NCI-H510A treated with DMSO at 0.1 percent for 48 hours (cell line): ENCODE results near the gene DUSP10.
A peak's percentile ranks its signal among the peaks of the same experiment; 100 is the strongest.

Experiments
- DNase-seq: peaks from one replicate; lab custom pipeline; 2025; lab: John Stamatoyannopoulos, UW

DUSP10 gene

DNA sequence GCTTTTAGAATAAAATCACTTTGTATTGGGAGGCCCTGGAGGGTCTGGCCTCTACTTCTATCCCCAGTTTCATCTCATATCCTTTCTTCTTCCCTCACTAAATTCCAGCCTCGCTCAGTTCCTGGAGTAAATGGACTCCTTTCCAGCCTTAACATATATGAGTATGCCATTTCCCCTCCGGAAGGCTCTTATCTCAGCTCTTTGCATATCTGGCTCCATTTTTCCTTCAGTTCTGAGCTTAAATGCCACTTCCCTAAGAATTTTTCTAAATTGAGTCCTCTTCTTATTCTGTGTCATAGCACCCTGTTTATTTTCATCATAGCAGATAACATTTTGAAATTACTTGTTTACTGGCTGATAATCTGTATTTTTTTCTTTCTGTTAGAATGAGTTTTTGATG is 20.2 kb upstream of the DUSP10 start:
- no peak for DNase-seq

DNA sequence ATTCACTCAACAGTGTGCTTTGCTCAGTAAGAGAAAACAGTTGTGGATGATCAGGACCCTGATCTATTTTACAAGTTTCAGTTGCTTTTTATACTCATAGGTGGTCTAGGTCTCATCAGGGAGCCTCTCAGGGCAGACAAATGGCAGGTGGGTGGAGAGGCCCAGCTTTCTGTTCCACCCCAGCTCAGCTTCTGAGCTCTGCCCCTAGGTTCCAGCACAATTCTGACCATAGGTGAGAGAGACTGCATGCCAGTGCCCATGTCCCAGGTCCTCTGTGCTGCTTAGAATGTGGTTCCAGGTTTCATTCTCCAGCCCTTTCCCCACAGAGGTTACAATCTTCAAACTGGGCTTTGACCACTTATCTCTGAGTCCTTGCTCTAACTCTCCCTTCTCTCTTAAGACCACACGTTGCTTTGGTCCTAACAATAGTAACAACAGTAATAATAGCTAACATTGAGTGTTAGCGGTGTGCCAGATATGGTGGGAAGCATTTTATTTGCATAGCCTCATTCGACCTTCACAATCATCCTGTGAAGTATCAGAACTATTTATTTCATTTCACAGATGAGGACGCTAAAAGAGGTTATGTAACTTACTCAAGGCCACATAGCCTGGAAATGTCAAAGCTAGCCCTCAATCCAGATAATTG is 19.6 kb upstream of the DUSP10 start:
- DNase-seq, result no peak

- no peak for DNase-seq
These were observed 19.0 kb upstream of the DUSP10 start for GRCh38 chr1:221760911-221761310.

DNA sequence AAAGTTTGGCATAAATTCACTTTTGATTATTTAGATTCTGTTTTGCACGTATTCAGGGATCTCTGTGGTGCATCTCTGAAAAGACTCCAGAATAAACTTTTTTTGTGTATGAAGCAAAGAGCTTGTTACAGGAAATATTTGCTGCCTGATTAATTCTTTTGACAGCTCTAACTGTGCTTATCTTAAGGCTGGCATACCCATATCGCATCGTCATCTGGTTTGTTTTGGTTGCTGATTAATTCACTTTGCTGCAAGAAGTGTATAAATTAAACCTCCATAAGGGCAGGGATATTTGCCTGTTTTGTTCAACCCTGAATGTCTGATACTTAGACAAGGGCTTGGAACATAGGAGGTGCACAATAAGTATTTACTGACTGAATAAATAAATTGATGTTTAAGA is 17.5 kb upstream of the DUSP10 start:
- no peak for DNase-seq

DNA sequence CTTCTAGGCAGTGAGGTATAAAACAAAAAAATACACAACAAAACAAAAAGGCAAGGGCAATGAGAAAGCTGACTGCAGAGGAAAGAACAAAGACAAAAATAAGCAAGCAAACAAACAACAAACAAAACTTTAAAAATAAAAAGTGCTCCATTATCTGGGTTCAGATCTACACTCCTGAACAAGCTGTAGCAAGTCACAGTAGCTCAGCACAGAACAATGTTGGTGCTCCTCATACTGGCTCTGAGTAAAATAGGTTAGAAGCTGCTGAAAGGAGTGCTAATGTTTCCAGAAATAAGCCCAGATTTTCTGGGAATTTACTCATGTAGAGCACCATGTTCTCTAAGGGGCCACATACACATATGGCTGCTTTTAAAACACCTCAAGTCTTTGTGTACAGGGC is 16.6 kb upstream of the DUSP10 start:
- no peak for DNase-seq

GRCh38 chr1:221756830-221757551 is 15.1 kb upstream of the DUSP10 start:
- no peak for DNase-seq

GRCh38 chr1:221753828-221754188 is 11.9 kb upstream of the DUSP10 start:
- no peak for DNase-seq

DNA sequence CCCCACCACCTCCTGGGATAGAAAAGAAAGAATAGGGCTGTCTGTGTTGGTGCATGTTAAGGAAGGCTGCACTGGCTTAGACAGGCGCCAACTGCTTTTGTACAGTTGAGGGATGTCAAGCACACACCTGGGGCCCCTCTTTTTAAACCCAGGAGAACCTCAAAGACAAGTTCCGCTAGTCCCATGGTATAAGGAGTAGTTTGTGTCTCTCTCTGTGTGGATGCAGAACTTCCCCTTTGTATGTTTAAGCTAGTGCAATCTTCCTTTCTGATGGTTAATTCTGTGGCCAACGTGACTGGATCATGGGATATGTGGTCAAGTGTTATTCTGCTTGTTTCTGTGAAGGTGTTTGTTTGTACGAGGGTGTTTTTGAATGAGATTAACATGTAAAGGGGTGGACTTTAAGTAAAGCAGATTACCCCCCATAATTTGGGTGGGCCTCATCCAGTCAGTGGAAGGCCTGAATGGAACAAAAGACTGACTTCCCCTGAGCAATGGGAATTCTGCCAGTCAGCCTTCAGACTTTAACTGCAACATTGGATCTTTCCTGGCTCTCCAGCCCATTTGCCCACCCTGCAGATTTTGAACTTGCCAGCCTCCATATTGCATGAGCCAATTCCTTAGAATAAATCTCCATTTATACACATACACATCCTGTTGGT is 9.5 kb upstream of the DUSP10 start:
- no peak for DNase-seq

DNA sequence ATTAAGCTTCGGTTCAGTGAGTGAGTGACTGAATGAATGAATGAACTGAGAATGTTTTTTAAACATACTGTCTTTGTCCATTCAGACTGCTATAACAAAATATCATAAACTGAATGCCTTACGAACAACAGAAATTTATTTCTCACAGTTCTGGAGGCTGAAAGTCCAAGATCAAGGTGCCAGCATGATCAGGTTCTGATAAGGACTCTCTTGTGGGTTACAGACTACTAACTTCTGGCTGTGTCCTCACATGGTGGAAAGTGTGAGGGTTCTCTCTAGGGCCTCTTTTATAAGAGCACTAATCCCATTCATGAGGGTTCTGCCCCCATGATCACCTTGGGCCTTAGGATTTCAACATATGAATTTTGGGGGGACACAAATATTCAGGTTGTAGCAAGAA is 7.1 kb upstream of the DUSP10 start:
- DNase-seq, result no peak

DNA sequence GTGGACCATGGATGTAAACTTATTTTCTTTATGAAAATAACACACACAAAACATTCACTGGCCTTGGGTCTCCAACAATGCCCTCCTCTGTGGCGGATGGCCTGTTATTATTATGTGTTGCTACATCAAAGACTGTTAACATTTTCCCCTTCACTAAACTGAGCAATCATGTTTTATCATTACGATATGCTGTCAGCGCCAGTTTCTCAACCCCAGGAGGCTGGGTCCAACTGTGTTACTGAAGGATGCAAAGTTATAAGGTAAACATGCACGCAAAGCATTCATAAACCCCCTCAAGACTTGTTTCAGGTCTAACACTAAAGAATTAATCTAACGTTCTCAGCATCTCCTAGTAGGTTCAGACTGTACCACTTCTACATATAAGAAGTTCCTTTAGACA is 6.0 kb upstream of the DUSP10 start:
- DNase-seq, result no peak

GRCh38 chr1:221743416-221744208 is 1.7 kb upstream of the DUSP10 start:
- DNase-seq, result peak; percentile 84

DNA sequence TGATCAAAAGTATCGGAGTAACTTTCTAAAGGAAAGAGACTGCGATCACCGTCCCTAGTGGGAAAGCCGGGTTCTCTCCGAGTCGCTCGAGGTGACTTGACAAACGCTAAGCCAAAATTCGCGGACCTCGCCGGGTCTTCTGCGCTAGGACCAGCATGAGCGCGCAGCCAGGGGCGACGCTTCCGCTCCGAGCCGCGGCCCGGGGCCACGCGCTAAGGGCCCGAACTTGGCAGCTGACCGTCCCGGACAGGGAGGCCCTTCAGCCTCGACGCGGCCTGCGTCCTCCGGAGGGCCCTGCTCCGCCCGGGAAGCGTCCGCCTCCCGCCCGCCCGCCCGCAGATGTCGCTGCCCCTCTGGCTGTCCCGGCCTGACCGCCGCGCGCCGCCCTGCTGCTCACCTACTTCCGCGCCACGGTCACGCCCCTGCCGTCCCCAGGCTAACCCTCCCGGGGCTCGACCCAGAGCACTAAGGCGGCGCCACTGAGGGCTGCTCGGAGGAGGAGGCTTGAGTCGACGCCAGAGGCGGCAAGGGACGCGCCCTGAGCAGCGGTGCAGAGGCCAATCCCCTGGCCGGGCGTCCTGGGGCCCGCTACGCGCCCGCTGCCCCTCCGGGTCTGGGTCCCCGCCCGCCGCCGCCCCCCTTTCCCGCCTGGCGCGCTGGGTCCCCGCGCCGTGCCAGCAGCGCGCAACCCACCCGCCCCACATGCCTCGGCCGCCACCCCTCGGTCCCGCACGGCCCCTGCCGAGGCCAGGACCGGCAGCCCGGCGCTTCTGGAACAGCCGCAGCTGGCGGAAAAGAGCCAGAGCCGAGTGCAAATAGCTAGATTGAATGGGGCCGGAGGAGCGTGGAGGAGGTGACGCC is 896 bp upstream of the DUSP10 start:
- peak; percentile 73 for DNase-seq

- DNase-seq, result peak; percentile 71
These were observed 741 bp downstream of the DUSP10 start for GRCh38 chr1:221740993-221741702.

- DNase-seq, result peak; percentile 54
These were observed 1.4 kb downstream of the DUSP10 start for GRCh38 chr1:221740369-221740992.

DNA sequence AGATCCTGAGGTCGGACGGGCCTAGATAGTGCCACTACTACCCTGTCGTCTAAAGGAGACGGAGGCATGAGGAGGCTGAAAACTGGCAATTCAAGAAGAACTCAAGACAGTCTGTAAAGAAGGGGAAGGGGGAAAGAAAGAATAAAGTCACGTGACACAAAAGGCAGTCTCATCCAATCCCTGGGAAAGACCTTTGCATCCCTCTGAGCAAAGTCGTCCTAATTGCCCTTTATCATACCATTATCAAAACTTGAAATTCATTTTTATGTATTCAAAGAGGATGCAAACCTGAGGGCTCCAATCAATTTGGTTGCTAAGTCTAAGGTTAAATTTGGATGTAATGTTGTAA is 2.2 kb downstream of the DUSP10 start:
- DNase-seq, result no peak

GRCh38 chr1:221739018-221739676 is 2.7 kb downstream of the DUSP10 start:
- no peak for DNase-seq

DNA sequence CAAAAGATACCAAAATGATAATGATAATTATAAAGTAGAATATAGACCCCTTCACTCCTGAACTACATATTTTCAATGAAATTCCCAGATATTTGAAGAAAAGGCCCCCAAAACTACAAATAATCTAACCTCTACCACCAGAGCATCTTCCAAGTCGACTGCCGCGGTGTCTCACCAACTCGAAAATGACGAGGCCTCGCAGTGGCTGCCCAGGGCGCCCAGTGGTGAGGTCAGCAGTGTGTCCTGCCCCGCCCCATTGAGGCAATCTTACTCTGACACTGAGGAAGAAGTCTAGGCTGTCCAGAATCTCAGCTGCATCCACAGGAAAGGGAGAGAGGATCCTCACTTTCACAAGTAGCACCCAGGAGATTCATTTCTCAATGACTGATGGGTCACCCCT is 5.2 kb downstream of the DUSP10 start:
- DNase-seq, result no peak

- no peak for DNase-seq
These were observed 5.9 kb downstream of the DUSP10 start for GRCh38 chr1:221735999-221736398.

DNA sequence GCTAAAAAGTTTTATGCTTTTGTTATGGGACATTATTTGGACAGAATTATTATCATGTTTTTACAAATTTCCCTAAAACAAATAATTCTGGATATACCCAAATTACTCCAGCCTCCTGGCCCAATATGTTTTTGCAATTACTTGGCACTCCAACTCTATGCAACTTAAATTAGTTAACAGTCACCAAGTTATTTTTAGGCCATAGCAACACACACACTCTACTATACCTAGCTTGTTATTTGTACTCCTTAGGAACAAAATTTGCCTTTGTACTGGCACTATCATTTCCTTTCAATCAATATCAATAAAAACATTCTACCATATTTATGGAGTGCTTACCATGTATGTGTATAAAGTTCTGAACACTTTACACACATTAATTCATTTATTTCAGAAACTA is 7.7 kb downstream of the DUSP10 start:
- no peak for DNase-seq

DNA sequence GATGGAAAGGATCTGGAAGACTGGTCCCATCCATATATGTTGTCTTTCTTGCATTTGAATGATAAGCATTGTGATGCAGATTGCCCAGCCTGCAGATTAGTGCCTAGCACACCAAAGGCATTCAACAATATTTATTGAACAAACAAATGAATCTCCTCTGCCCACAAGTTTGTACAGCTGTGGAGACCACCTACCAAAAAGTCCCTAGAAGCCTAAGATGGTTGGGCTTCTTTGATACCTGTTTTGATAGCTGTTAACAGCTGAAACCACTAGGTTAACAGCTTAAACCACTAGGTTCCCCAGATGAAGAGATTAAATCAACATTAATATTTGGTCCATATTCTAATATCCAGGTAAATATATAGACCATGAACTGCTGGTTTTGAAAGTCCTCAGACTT is 9.8 kb downstream of the DUSP10 start:
- DNase-seq, result no peak
